H1 (cell line): ENCODE results near the gene LRRTM4.

Experiments used
- CBX5 ChIP-seq: fragments of 300-800, 300-1000 bp; sonication (generic); IDR thresholded peaks from 2 replicates; pipeline ENCODE4 v1.7.1; 2016; ENCODE audit warnings: antibody characterized with exemption, low read length, low read depth
- CHD1 ChIP-seq: IDR thresholded peaks from 2 replicates; pipeline ENCODE4 v1.6.1; 2012; ENCODE audit warnings: low read depth, low read length, improper control_type of control experiment
- CHD2 ChIP-seq: IDR thresholded peaks from 2 replicates; pipeline ENCODE4 v1.6.1; 2012; ENCODE audit warnings: low read length, improper control_type of control experiment
- CREB1 ChIP-seq: IDR thresholded peaks from 2 replicates; pipeline ENCODE4 v1.6.1; 2012; ENCODE audit warnings: inconsistent platforms
- CTCF ChIP-seq, 3 experiments: IDR thresholded peaks; 1 replicate in 2 of 3; 2 replicates in 1 of 3; pipeline versions ENCODE4 v1.5.1 to v1.6.1; 2011; ENCODE audit warnings: low read length in 3 of 3, mild to moderate bottlenecking in 3 of 3, inconsistent platforms in 2 of 3, low read depth in 1 of 3, moderate library complexity in 1 of 3; ENCODE audit not compliant: insufficient read depth in 1 of 3; ENCODE audit errors: control extremely low read depth in 1 of 3
- EP300 ChIP-seq, 2 experiments: IDR thresholded peaks; 1 replicate in 1 of 2; 2 replicates in 1 of 2; pipeline ENCODE4 v1.6.1; 2011 to 2012; ENCODE audit warnings: low read depth in 2 of 2, low read length in 2 of 2, mild to moderate bottlenecking in 2 of 2, borderline replicate concordance in 1 of 2, inconsistent platforms in 1 of 2, moderate library complexity in 1 of 2
- JUN ChIP-seq: IDR thresholded peaks from 2 replicates; pipeline ENCODE4 v1.6.1; 2011; ENCODE audit warnings: low read depth, mild to moderate bottlenecking, improper control_type of control experiment, low read length
- NRF1 ChIP-seq: IDR thresholded peaks from 2 replicates; pipeline ENCODE4 v1.6.1; 2011; ENCODE audit warnings: mild to moderate bottlenecking, low read depth, low read length, improper control_type of control experiment
- POLR2A ChIP-seq, 2 experiments: IDR thresholded peaks; 1 replicate in 1 of 2; 2 replicates in 1 of 2; pipeline ENCODE4 v1.6.1; 2011; ENCODE audit warnings: low read depth in 2 of 2, low read length in 2 of 2, mild to moderate bottlenecking in 2 of 2; ENCODE audit errors: control extremely low read depth in 1 of 2
- RAD21 ChIP-seq, 2 experiments: IDR thresholded peaks in 1 of 2; conservative IDR thresholded peaks in 1 of 2; 2 replicates each; pipeline ENCODE4 v1.6.1; 2011; ENCODE audit warnings: low read depth in 2 of 2, low read length in 2 of 2, improper control_type of control experiment in 1 of 2, inconsistent platforms in 1 of 2, mild to moderate bottlenecking in 1 of 2, moderate library complexity in 1 of 2
- RFX5 ChIP-seq: IDR thresholded peaks from 2 replicates; pipeline ENCODE4 v1.6.1; 2011; ENCODE audit warnings: low read depth, low read length, improper control_type of control experiment, borderline replicate concordance
- SIX5 ChIP-seq: IDR thresholded peaks from 2 replicates; pipeline ENCODE4 v1.6.1; 2011; ENCODE audit warnings: mild to moderate bottlenecking, low read depth, low read length
- USF2 ChIP-seq: IDR thresholded peaks from 2 replicates; pipeline ENCODE4 v1.6.1; 2011; ENCODE audit warnings: low read length, improper control_type of control experiment
- TF ChIP-seq, protein P1 (sequence below): IDR thresholded peaks from 2 replicates; pipeline ENCODE4 v1.6.1; 2012; ENCODE audit warnings: inconsistent platforms

DNA sequence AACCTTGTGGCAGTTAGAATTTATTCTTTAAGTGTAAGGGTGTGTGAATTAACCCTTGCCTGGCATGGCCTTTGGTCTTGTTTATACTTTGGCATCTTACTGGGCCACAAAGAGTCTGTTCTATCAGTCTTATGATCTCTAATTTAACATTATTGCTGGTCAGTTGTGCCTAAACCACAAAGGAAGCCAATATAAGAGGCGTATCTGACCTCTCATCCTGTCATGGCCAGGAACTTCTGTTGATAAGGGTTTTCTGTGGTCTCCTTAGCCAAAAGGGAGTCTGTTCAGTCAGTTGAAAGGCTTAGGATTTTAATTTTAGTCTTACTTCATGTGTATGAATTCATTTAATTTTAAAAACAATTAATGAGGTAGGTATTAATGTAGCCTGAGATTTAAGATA, 127.2 kb downstream of the LRRTM4 start:
- TF ChIP-seq CTCF (IDR thresholded peaks at IDR 0.05; ENCODE audit: control extremely low read depth in 1 of 3, insufficient read depth in 1 of 3, low read depth in 1 of 3, low read length in 3 of 3) (no peak), USF2 (no peak), SIX5 (no peak), CBX5 (no peak), EP300 (IDR thresholded peaks at IDR 0.05; ENCODE audit: borderline replicate concordance in 1 of 2, low read depth in 2 of 2, low read length in 2 of 2) (no peak), RAD21 (IDR thresholded peaks at IDR 0.05 in 1 of 2, conservative IDR thresholded peaks at IDR 0.05 in 1 of 2; ENCODE audit: low read depth in 2 of 2, low read length in 2 of 2) (no peak), JUN (no peak), NRF1 (no peak), CREB1 (no peak), CHD1 (no peak), POLR2A (IDR thresholded peaks at IDR 0.05; ENCODE audit: control extremely low read depth in 1 of 2, low read depth in 2 of 2, low read length in 2 of 2) (no peak), CHD2 (no peak), RFX5 (no peak)
- TF ChIP-seq, protein P1, sequence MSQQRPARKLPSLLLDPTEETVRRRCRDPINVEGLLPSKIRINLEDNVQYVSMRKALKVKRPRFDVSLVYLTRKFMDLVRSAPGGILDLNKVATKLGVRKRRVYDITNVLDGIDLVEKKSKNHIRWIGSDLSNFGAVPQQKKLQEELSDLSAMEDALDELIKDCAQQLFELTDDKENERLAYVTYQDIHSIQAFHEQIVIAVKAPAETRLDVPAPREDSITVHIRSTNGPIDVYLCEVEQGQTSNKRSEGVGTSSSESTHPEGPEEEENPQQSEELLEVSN: no peak
